GM12872 (cell line): ENCODE data around the gene TPST2.

ENCODE experiments used
- CTCF ChIP-seq: IDR thresholded peaks from 3 replicates; pipeline ENCODE4 v1.5.1; 2011; ENCODE audit warnings: low read depth, mild to moderate bottlenecking, low read length, moderate library complexity; ENCODE audit not compliant: insufficient read depth

The TPST2 gene

GRCh38 chr22:26609287-26609686 is 19.4 kb upstream of the TPST2 start:
- TF ChIP-seq CTCF = no peak

- TF ChIP-seq CTCF = no peak
These were observed 18.2 kb upstream of the TPST2 start for GRCh38 chr22:26608129-26608528.

GRCh38 chr22:26606611-26607010 is 16.7 kb upstream of the TPST2 start:
- TF ChIP-seq CTCF = no peak

GRCh38 chr22:26604368-26604767 is 14.4 kb upstream of the TPST2 start:
- no peak for TF ChIP-seq CTCF

GRCh38 chr22:26602127-26602526 is 12.2 kb upstream of the TPST2 start:
- TF ChIP-seq CTCF = no peak

- no peak for TF ChIP-seq CTCF
These were observed 11.8 kb upstream of the TPST2 start for GRCh38 chr22:26601726-26602125.

GRCh38 chr22:26599505-26599904 is 9.6 kb upstream of the TPST2 start:
- TF ChIP-seq CTCF = no peak

GRCh38 chr22:26597480-26597879 is 7.5 kb upstream of the TPST2 start:
- TF ChIP-seq CTCF = no peak
